RPMI7951 (cell line): Measurements from ENCODE around the gene CD79B. TPM values are rescaled to one million over a fixed set of nuclear protein-coding genes. Genes with fewer than 3 reads are reported as not detected.
"Not testable (repeated sequence)": the region's sequence is repeated elsewhere in the genome, so short reads cannot be mapped to it uniquely, and the experiment has no call there.

Source experiments
- DNase-seq: peaks from one replicate; pipeline ENCODE4 v3.0.0-alpha.2; 2012; ENCODE audit warnings: low read depth
- total RNA-seq: library from RNA; depleted of rRNA; stranded (reverse); fragments of >200 nt; shearing (Covaris generic); gene quantifications from 2 replicates; pipeline ENCODE4 v1.2.3, GENCODE V29; 2014

Gene CD79B
- total RNA-seq, 1 experiment from 2014 or later: not detected

GRCh38 chr17:63911041-63911635 is 21.0 kb downstream of the CD79B start, which contains the start of gene CSHL1:
CSHL1 (minus strand) TSS chr17:63911258; CDS start chr17:63911196, 62 bp downstream.
- no peak for DNase-seq

GRCh38 chr17:63910096-63910495 is 22.0 kb downstream of the CD79B start:
- DNase-seq: no peak

GRCh38 chr17:63909586-63909985 is 22.5 kb downstream of the CD79B start:
- not testable (repeated sequence) for DNase-seq

GRCh38 chr17:63907161-63907778 is 24.9 kb downstream of the CD79B start:
- not testable (repeated sequence) for DNase-seq

- not testable (repeated sequence) for DNase-seq
Observed at GRCh38 chr17:63904796-63905195, 27.3 kb downstream of the CD79B start.

- DNase-seq: not testable (repeated sequence)
Observed at GRCh38 chr17:63903787-63904201, 28.3 kb downstream of the CD79B start.

GRCh38 chr17:63901971-63902370 is 30.2 kb downstream of the CD79B start:
- DNase-seq: not testable (repeated sequence)

GRCh38 chr17:63898899-63899798 is 33.0 kb downstream of the CD79B start:
- DNase-seq: not testable (repeated sequence)

- not testable (repeated sequence) for DNase-seq
Observed at GRCh38 chr17:63896524-63897354, 35.4 kb downstream of the CD79B start, which contains the start of gene CSH1. CSH1 (minus strand) TSS chr17:63896574; CDS start chr17:63896511, 63 bp downstream.

GRCh38 chr17:63894821-63895220 is 37.3 kb downstream of the CD79B start:
- not testable (repeated sequence) for DNase-seq

- DNase-seq: not testable (repeated sequence)
Observed at GRCh38 chr17:63894021-63894420, 38.1 kb downstream of the CD79B start.

GRCh38 chr17:63892316-63893037 is 39.7 kb downstream of the CD79B start:
- DNase-seq: peak; percentile 17

- DNase-seq: peak; percentile 33
Observed at GRCh38 chr17:63889026-63889848, 42.9 kb downstream of the CD79B start.

- DNase-seq: not testable (repeated sequence)
Observed at GRCh38 chr17:63885119-63885518, 47.0 kb downstream of the CD79B start.

- DNase-seq: not testable (repeated sequence)
Observed at GRCh38 chr17:63882626-63883126, 49.5 kb downstream of the CD79B start.

- peak; percentile 19 for DNase-seq
Observed at GRCh38 chr17:63881935-63882601, 50.1 kb downstream of the CD79B start, which contains the start of gene GH2. GH2 (minus strand) TSS chr17:63881944; CDS start chr17:63881801, 143 bp downstream.

GRCh38 chr17:63881337-63881736 is 50.8 kb downstream of the CD79B start:
- not testable (repeated sequence) for DNase-seq

GRCh38 chr17:63880706-63881105 is 51.4 kb downstream of the CD79B start:
- DNase-seq: no peak
